ENCODE measurements around the gene GALNT8. TPM values are rescaled to one million over a fixed set of nuclear protein-coding genes. Genes with fewer than 3 reads are reported as not detected.
A peak's percentile ranks its signal among the peaks of the same experiment; 100 is the strongest.

The GALNT8 gene
- total RNA-seq, 1 donor from 2014 or later, result 1.5 TPM

- peaks cover 38% of the 10 kb centered on the region for H3K4me1 ChIP-seq
- no peak overlapping the region for H3K4me3 ChIP-seq
- H3K9me3 ChIP-seq (replicated peaks), result no peaks in the 10 kb centered on the region
- H3K27me3 ChIP-seq (ENCODE audit: low read depth), result no peaks in the 10 kb centered on the region
- peak overlapping the region; percentile 39 for H3K27ac ChIP-seq (replicated peaks)
- no peaks in the 10 kb centered on the region for H3K36me3 ChIP-seq
- intact Hi-C loops (cut with micrococcal nuclease), result no loop called here
- no peak for DNase-seq
- no peak for TF ChIP-seq CTCF (IDR thresholded peaks at IDR 0.05; ENCODE audit: borderline replicate concordance)
Observed at GRCh38 chr12:4771960-4772566, 51.9 kb downstream of the GALNT8 start.

GRCh38 chr12:4775936-4776335, 55.7 kb downstream of the GALNT8 start:
- peaks cover 11% of the 10 kb centered on the region for H3K4me1 ChIP-seq
- no peak for TF ChIP-seq CTCF (IDR thresholded peaks at IDR 0.05; ENCODE audit: borderline replicate concordance)
- H3K27ac ChIP-seq (replicated peaks), result no peak overlapping the region
- no peaks in the 10 kb centered on the region for H3K27me3 ChIP-seq (ENCODE audit: low read depth)
- intact Hi-C loops (cut with micrococcal nuclease), result no loop called here
- no peaks in the 10 kb centered on the region for H3K9me3 ChIP-seq (replicated peaks)
- no peaks in the 10 kb centered on the region for H3K36me3 ChIP-seq
- H3K4me3 ChIP-seq, result no peak overlapping the region
- DNase-seq, result no peak

- no peak for DNase-seq
- H3K4me1 ChIP-seq, result no peaks in the 10 kb centered on the region
- TF ChIP-seq CTCF (IDR thresholded peaks at IDR 0.05; ENCODE audit: borderline replicate concordance), result no peak
- H3K4me3 ChIP-seq, result no peak overlapping the region
- no peaks in the 10 kb centered on the region for H3K9me3 ChIP-seq (replicated peaks)
- H3K27me3 ChIP-seq (ENCODE audit: low read depth), result no peaks in the 10 kb centered on the region
- intact Hi-C loops (cut with micrococcal nuclease), result no loop called here
- no peak overlapping the region for H3K27ac ChIP-seq (replicated peaks)
- H3K36me3 ChIP-seq, result no peaks in the 10 kb centered on the region
Observed at GRCh38 chr12:4779749-4780148, 59.5 kb downstream of the GALNT8 start.

GRCh38 chr12:4780641-4781611, 60.7 kb downstream of the GALNT8 start:
- Histone ChIP-seq H3K27ac (replicated peaks) (no peak overlapping the region), H3K4me1 (no peaks in the 10 kb centered on the region), H3K27me3 (ENCODE audit: low read depth) (no peaks in the 10 kb centered on the region), H3K9me3 (replicated peaks) (no peaks in the 10 kb centered on the region), H3K36me3 (no peaks in the 10 kb centered on the region), H3K4me3 (no peak overlapping the region)
- no peak for TF ChIP-seq CTCF (IDR thresholded peaks at IDR 0.05; ENCODE audit: borderline replicate concordance)
- peak; percentile 22 for DNase-seq
- intact Hi-C loops (cut with micrococcal nuclease), result no loop called here

- intact Hi-C loops (cut with micrococcal nuclease), result no loop called here
- Histone ChIP-seq H3K27ac (replicated peaks) (no peak overlapping the region), H3K9me3 (replicated peaks) (no peaks in the 10 kb centered on the region), H3K36me3 (no peaks in the 10 kb centered on the region), H3K27me3 (ENCODE audit: low read depth) (no peaks in the 10 kb centered on the region), H3K4me1 (no peaks in the 10 kb centered on the region), H3K4me3 (no peak overlapping the region)
- no peak for TF ChIP-seq CTCF (IDR thresholded peaks at IDR 0.05; ENCODE audit: borderline replicate concordance)
- DNase-seq, result no peak
Observed at GRCh38 chr12:4784404-4785054, 64.3 kb downstream of the GALNT8 start.

Measured in left ventricle myocardium inferior (tissue), 1 donor.